ENCODE measurements around the gene POLRMT. TPM values are rescaled to one million over a fixed set of nuclear protein-coding genes. Genes with fewer than 3 reads are reported as not detected.

POLRMT gene
- total RNA-seq, 6 donors from 2014 or later = 26.7 to 86.5 (median 50.9) TPM

GRCh38 chr19:642767-643727, 9.7 kb upstream of the POLRMT start:
- Histone ChIP-seq H3K9me3 (no peaks in the 10 kb centered on the region), H3K4me1 (peaks cover 12 to 19% (median 14%) of the 10 kb centered on the region in 4 donors), H3K27ac (no peak overlapping the region), H3K4me3 (no peak overlapping the region), H3K27me3 (no peaks in the 10 kb centered on the region), H3K36me3 (peaks cover 11 to 40% (median 34%) of the 10 kb centered on the region in 4 donors)
- peak in 1 of 2 donors; percentile 84 for DNase-seq
- WGBS, 2 donors = 86 to 96% methylated on average over 27 to 67 of the region's 70 CpGs
- no peak for ATAC-seq (ENCODE audit: low FRiP score in 2 of 2)
- TF ChIP-seq CTCF (IDR thresholded peaks at IDR 0.05) (no peak), EP300 (IDR thresholded peaks at IDR 0.05) (no peak), POLR2A (IDR thresholded peaks at IDR 0.05) (no peak), POLR2AphosphoS5 (IDR thresholded peaks at IDR 0.05) (no peak)

GRCh38 chr19:641702-642101, 8.4 kb upstream of the POLRMT start:
- WGBS, 2 donors = 79 to 82% methylated on average over 10 to 14 of the region's 17 CpGs
- Histone ChIP-seq H3K4me3 (no peak overlapping the region), H3K27me3 (no peaks in the 10 kb centered on the region), H3K4me1 (peaks cover 12 to 19% (median 14%) of the 10 kb centered on the region in 4 donors), H3K9me3 (no peaks in the 10 kb centered on the region), H3K36me3 (peaks cover 0 to 26% (median 20%) of the 10 kb centered on the region in 4 donors), H3K27ac (no peak overlapping the region)
- DNase-seq (peak in 1 of 2 donors; percentile 76), ATAC-seq (ENCODE audit: low FRiP score in 2 of 2) (no peak)
- no peak for TF ChIP-seq POLR2A (IDR thresholded peaks at IDR 0.05)
- TF ChIP-seq EP300 (IDR thresholded peaks at IDR 0.05) = no peak
- no peak for TF ChIP-seq POLR2AphosphoS5 (IDR thresholded peaks at IDR 0.05)
- TF ChIP-seq CTCF (IDR thresholded peaks at IDR 0.05) = no peak

- ATAC-seq (ENCODE audit: low FRiP score in 2 of 2) (no peak), DNase-seq (peak in 1 of 2 donors; percentile 82)
- TF ChIP-seq POLR2AphosphoS5 (IDR thresholded peaks at IDR 0.05) (no peak), POLR2A (IDR thresholded peaks at IDR 0.05) (no peak), EP300 (IDR thresholded peaks at IDR 0.05) (no peak), CTCF (IDR thresholded peaks at IDR 0.05) (no peak)
- Histone ChIP-seq H3K9me3 (no peaks in the 10 kb centered on the region), H3K4me3 (no peak overlapping the region), H3K4me1 (peaks cover 12 to 19% (median 14%) of the 10 kb centered on the region in 4 donors), H3K27me3 (no peaks in the 10 kb centered on the region), H3K36me3 (peaks cover 0 to 16% (median 11%) of the 10 kb centered on the region in 4 donors), H3K27ac (no peak overlapping the region)
- WGBS, 2 donors = 93 to 96% methylated on average over 11 to 24 of the region's 31 CpGs
Observed at GRCh38 chr19:640606-641189, 7.4 kb upstream of the POLRMT start.

- TF ChIP-seq POLR2A (IDR thresholded peaks at IDR 0.05) (no peak), POLR2AphosphoS5 (IDR thresholded peaks at IDR 0.05) (no peak)
- Histone ChIP-seq H3K27ac (peak overlapping the region in 1 of 4 donors; percentile 26), H3K27me3 (no peaks in the 10 kb centered on the region), H3K4me1 (peaks cover 12 to 19% (median 14%) of the 10 kb centered on the region in 4 donors), H3K4me3 (peak overlapping the region in 3 of 4 donors; percentile 46 to 58 (median 56)), H3K36me3 (peaks cover 0 to 13% (median 8%) of the 10 kb centered on the region in 4 donors), H3K9me3 (no peaks in the 10 kb centered on the region)
- WGBS, 2 donors = 60 to 69% methylated on average over 17 to 18 of the region's 25 CpGs
- no peak for ATAC-seq (ENCODE audit: low FRiP score in 2 of 2)
- DNase-seq = no peak
Observed at GRCh38 chr19:640161-640558, 6.8 kb upstream of the POLRMT start.
